Neural progenitor cell (in vitro differentiated cells): ENCODE measurements around the gene KIF16B.

ENCODE experiments used
- CTCF ChIP-seq: fragments of 200-600 bp; sonication (generic); IDR thresholded peaks from 2 replicates; pipeline ENCODE4 v1.5.1; 2017; ENCODE audit warnings: antibody characterized with exemption, mild to moderate bottlenecking
- EZH2 ChIP-seq: fragments of 200-600 bp; sonication (generic); IDR thresholded peaks from 2 replicates; pipeline ENCODE4 v1.6.1; 2017; ENCODE audit warnings: antibody characterized with exemption, mild to moderate bottlenecking, moderate library complexity
- EZH2phosphoT487 ChIP-seq: fragments of 200-600 bp; sonication (generic); IDR thresholded peaks from 2 replicates; pipeline ENCODE4 v1.6.1; 2017; ENCODE audit warnings: antibody characterized with exemption

- TF ChIP-seq CTCF (no peak), EZH2 (no peak), EZH2phosphoT487 (no peak)
Measured at GRCh38 chr20:16501301-16501700, 71.9 kb downstream of the KIF16B start.
